B cell (primary cell): ENCODE data around the gene C6orf132.

Experiments
- EZH2 ChIP-seq: IDR thresholded peaks from 2 replicates; pipeline ENCODE4 v1.6.1; 2012; ENCODE audit warnings: borderline replicate concordance, low read depth, mild to moderate bottlenecking, moderate library complexity, low read length; ENCODE audit not compliant: insufficient read depth, poor library complexity, severe bottlenecking
- TF ChIP-seq, protein P1 (sequence below): fragments of 200-600 bp; IDR thresholded peaks from one replicate; pipeline ENCODE4 v1.8.0; 2022; ENCODE audit warnings: antibody characterized with exemption, mild to moderate bottlenecking

DNA sequence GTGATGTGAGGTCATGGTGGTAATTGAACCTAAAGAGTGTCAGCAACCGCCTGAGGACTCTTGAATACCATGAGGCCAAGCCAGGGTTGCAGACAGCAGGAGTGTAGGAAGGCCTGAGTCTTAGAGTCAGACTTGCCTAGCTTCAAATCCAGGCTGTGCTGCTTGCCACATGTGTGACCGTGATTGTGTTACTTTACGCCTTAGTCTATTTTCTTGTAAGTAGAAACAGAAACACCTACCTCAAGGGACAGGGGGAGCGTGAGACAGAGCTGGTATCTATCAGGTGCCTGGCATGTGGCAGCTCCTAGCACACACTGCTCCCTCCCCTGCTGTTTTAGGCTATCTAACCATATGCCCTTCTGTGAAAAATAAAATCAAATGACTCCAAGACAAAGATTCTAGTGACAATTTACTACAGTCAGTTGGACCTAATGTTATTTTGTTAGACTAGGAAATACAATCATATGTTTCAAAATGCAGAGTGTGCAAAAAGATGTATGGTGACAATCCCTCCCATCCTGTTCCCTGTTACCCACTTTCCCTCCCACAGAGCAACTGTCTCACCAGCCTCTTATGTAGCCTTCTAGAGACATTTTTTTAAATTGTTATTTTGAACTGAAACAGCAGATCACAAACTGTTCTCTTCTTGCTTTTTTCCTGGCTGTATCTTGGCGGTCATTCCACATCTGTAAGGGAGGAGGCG is 70.4 kb downstream of the C6orf132 start:
- TF ChIP-seq, protein P1, sequence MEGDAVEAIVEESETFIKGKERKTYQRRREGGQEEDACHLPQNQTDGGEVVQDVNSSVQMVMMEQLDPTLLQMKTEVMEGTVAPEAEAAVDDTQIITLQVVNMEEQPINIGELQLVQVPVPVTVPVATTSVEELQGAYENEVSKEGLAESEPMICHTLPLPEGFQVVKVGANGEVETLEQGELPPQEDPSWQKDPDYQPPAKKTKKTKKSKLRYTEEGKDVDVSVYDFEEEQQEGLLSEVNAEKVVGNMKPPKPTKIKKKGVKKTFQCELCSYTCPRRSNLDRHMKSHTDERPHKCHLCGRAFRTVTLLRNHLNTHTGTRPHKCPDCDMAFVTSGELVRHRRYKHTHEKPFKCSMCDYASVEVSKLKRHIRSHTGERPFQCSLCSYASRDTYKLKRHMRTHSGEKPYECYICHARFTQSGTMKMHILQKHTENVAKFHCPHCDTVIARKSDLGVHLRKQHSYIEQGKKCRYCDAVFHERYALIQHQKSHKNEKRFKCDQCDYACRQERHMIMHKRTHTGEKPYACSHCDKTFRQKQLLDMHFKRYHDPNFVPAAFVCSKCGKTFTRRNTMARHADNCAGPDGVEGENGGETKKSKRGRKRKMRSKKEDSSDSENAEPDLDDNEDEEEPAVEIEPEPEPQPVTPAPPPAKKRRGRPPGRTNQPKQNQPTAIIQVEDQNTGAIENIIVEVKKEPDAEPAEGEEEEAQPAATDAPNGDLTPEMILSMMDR: no peak
- TF ChIP-seq EZH2: no peak
